Stimulated activated CD4-positive, alpha-beta T cell treated with anti-CD3 and anti-CD28 coated beads, Interleukin-4, amount 100 ng/mL, for 1 hour (primary cell): ENCODE data around the gene SYCE1.

Source experiments
- DNase-seq: peaks from one replicate; pipeline ENCODE4 v3.0.0-alpha.2; 2020

Gene SYCE1

DNA sequence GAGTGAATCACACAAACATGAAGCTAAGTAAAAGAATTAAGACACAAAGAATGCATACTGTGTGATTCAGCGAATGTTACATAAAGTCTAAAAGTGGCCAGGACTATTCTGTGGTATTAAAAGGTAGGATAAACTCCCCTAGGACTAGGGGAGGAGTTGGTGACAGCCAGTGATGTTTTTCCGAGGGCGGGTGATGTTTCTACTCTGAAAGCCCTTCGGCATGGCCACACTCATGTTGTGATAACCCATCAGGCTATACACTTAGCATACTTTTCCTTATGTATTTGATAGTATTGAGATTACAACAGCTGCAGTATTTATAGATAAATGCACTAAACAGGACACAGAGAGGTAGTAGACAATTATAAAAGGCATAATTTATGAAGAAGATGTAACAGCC is 54.0 kb downstream of the SYCE1 start:
- no peak for DNase-seq

DNA sequence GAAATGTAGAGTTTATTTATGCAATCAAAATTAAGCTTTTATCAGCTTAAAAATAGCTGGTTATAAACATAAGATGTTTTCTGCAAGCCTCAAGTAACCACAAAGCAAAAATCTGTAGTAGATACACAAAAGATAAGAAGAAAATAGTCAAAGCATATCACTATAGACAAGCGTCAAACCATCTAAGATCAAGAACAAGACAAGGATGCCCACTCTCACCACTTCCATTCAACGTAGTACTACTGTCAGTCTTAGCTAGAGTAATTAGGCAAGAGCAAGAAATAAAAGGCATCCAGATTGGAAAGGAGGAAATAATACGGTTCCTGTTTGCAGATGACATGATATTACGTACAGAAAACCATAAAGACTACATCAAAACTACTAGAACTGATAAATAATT is 55.7 kb downstream of the SYCE1 start:
- DNase-seq: no peak
